ENCODE measurements around the gene D2HGDH.
"Not testable (repeated sequence)": the region's sequence is repeated elsewhere in the genome, so short reads cannot be mapped to it uniquely, and the experiment has no call there.

D2HGDH gene

GRCh38 chr2:241811201-241811951 lies 76.9 kb downstream of the D2HGDH start:
- no peak for DNase-seq

GRCh38 chr2:241811952-241812729 lies 77.7 kb downstream of the D2HGDH start:
- no peak for DNase-seq

GRCh38 chr2:241812730-241813643 lies 78.6 kb downstream of the D2HGDH start:
- no peak for DNase-seq

- DNase-seq = no peak
Measured at GRCh38 chr2:241813644-241814392, 79.4 kb downstream of the D2HGDH start.

GRCh38 chr2:241814393-241814642 lies 79.9 kb downstream of the D2HGDH start:
- no peak for DNase-seq

- no peak for DNase-seq
Measured at GRCh38 chr2:241814643-241815476, 80.4 kb downstream of the D2HGDH start.

GRCh38 chr2:241815477-241816430 lies 81.3 kb downstream of the D2HGDH start:
- no peak for DNase-seq

- no peak for DNase-seq
Measured at GRCh38 chr2:241816431-241817121, 82.1 kb downstream of the D2HGDH start.

GRCh38 chr2:241817126-241817820 lies 82.8 kb downstream of the D2HGDH start:
- no peak for DNase-seq

GRCh38 chr2:241817821-241818215 lies 83.4 kb downstream of the D2HGDH start:
- DNase-seq = not testable (repeated sequence)
